Pancreas (tissue), 10 donors: ENCODE results near the gene CLPSL1. TPM values are rescaled to one million over a fixed set of nuclear protein-coding genes. Genes with fewer than 3 reads are reported as not detected.
A peak's percentile ranks its signal among the peaks of the same experiment; 100 is the strongest.
"Not testable (repeated sequence)": the region's sequence is repeated elsewhere in the genome, so short reads cannot be mapped to it uniquely, and the experiment has no call there.

ENCODE experiments used
- ATAC-seq, 4 donors: fragments of 200-7000 bp; cut with Tn5 transposase; one replicate each; pipeline versions ENCODE4 v1.8.0 to v1.9.1; 2020; ENCODE audit warnings: mild to moderate bottlenecking in 4 of 4, moderate library complexity in 4 of 4
- DNase-seq, 6 donors: peaks; one replicate each; pipeline ENCODE4 v3.0.0-alpha.2; 2020
- FAIRE-seq: peaks from 2 replicates; lab custom pipeline; 2012; peaks lifted over from hg19 to GRCh38; lab: Jason Lieb, UNC
- H3K27ac ChIP-seq, 4 donors: fragments of 200-600 bp; sonication (generic); 1 replicate in 3 of 4; 2 replicates in 1 of 4; pipeline versions ENCODE4 v1.5.0 to v1.8.0; 2020
- H3K27me3 ChIP-seq, 4 donors: fragments of 200-600 bp; one replicate each; pipeline ENCODE4 v1.8.0; 2021
- H3K36me3 ChIP-seq, 3 donors: fragments of 200-600 bp; sonication (generic) in 1 of 3; one replicate each; pipeline versions ENCODE4 v1.5.0 to v1.8.0; 2020 to 2021
- H3K4me1 ChIP-seq, 3 donors: fragments of 200-600 bp; one replicate each; pipeline ENCODE4 v1.8.0; 2021
- H3K4me3 ChIP-seq, 4 donors: fragments of 200-600 bp; sonication (generic) in 2 of 4; one replicate each; pipeline versions ENCODE4 v1.5.0 to v1.8.0; 2020 to 2021
- H3K9me3 ChIP-seq, 4 donors: fragments of 200-600 bp; one replicate each; pipeline ENCODE4 v1.8.0; 2021
- WGBS, 2 donors: extraction: QIAGEN DNeasy Blood & Tissue Kit; methylation state at CpG; one replicate each; pipeline ENCODE4 v1.1.7; 2013; 5-methylcytosine and 5-hydroxymethylcytosine counted together
- intact Hi-C, 3 donors: fragments of 100-400 bp; cut with DNase I; formaldehyde crosslinking; loops; one replicate each; pipeline versions ENCODE4 v1.11.1 to v1.14.2; 2022
- polyA plus RNA-seq, 2 donors: library from polyadenylated mRNA; stranded (reverse); fragments of 200-250 nt; gene quantifications; one replicate each; pipeline ENCODE4 v1.2.3, GENCODE V29; 2013
- total RNA-seq, 6 donors: library from RNA; stranded (reverse); fragmentation: NEBNext Ultra II Directional in 4 of 6; extraction: Animal tissue kit (Norgen Biotek cat#: 25700) in 4 of 6; gene quantifications; one replicate each; pipeline versions ENCODE4 v1.2.1 to v1.2.4, GENCODE V29; 2021 to 2023
- TF ChIP-seq, protein P1 (sequence below), 4 donors: fragments of 200-600 bp; sonication (generic) in 3 of 4; IDR thresholded peaks; one replicate each; pipeline versions ENCODE4 v1.5.0 to v1.8.0; 2021; ENCODE audit warnings: antibody characterized with exemption in 4 of 4
- donor health status: healthy with polysubstance abuse.
- donor health status: DM: no; HTN: no; CAD: no; lungs with moderate emphysema.
- donor health status: DM: no; HTN: no; CAD: no.
- donor health status: control.
- donor health status: control.
- donor health status: Bipolar disorder and iron deficiency.
- donor health status: DM: yes; HTN: yes; CAD: no.
- donor health status: DM: no; HTN: no; CAD: no.
- donor health status: DM: no; HTN: no; CAD: no.
- donor health status: DM: yes; HTN: yes; CAD: no.

The CLPSL1 gene, protein sequence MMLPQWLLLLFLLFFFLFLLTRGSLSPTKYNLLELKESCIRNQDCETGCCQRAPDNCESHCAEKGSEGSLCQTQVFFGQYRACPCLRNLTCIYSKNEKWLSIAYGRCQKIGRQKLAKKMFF
- total RNA-seq (100 to 1,000 TPM in 1 of 6 donors, 10 to 100 TPM in 4, 1 to 10 TPM in 1; 6.0 to 102 (median 38.3) TPM), polyA plus RNA-seq (10 to 100 TPM in 1 of 2 donors, not detected in 1; 83.2 TPM)

DNA sequence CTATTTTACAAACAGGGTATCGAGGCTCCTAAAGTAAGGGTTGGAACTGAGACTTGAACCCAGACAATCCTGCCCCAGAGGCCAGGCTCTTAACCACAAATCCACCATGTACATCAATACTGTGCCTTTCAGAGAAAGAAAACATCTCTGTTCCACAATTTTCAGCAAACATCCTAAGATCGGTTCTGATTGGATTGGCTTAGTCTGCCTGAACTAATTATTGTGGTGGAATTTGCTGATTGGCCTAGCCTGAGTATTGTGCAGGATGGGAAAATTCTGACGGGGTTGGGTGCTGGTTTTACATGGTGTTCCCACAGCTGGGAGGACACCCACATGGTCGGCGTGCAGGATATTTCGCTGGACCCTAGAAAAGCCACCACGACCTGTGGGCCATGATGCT lies at the start of gene CLPSL1:
Gene CLPSL1, plus strand, starts transcription at position 301 of the 400 bp plus-strand sequence. Its CDS starts 92 bp downstream, at position 393.
- intact Hi-C loops, result no loop called here
- Histone ChIP-seq H3K9me3 (no peaks in the 10 kb centered on the region), H3K4me3 (no peak within 1 kb of the TSS), H3K27ac (no peak within 1 kb of the TSS), H3K27me3 (no peaks in the 10 kb centered on the region), H3K36me3 (no peaks in the 10 kb centered on the region), H3K4me1 (no peaks in the 10 kb centered on the region)
- FAIRE-seq, result no peak
- ATAC-seq, result no peak
- 87 to 88% methylated on average over 7 of the region's 7 CpGs for WGBS, 2 donors
- TF ChIP-seq, protein P1, sequence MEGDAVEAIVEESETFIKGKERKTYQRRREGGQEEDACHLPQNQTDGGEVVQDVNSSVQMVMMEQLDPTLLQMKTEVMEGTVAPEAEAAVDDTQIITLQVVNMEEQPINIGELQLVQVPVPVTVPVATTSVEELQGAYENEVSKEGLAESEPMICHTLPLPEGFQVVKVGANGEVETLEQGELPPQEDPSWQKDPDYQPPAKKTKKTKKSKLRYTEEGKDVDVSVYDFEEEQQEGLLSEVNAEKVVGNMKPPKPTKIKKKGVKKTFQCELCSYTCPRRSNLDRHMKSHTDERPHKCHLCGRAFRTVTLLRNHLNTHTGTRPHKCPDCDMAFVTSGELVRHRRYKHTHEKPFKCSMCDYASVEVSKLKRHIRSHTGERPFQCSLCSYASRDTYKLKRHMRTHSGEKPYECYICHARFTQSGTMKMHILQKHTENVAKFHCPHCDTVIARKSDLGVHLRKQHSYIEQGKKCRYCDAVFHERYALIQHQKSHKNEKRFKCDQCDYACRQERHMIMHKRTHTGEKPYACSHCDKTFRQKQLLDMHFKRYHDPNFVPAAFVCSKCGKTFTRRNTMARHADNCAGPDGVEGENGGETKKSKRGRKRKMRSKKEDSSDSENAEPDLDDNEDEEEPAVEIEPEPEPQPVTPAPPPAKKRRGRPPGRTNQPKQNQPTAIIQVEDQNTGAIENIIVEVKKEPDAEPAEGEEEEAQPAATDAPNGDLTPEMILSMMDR (IDR thresholded peaks at IDR 0.05), result no peak
- peak in 1 of 6 donors; percentile 9 for DNase-seq

DNA sequence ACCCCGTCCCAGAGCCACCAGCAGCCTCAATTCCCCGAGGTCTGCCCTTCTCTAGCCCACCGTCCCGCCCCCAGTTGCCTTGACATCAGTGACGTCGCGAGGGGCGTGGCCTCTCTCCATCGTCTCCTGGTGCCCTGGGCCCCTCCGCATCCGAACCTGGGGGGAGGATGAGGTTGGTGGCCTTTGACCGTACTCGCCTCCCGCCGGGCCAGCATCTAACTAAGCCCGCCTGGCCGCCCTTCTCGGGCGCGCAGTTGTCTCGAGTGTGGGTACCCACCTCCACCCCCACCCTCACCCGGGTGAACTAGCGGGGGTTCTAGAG lies 49.4 kb upstream of the CLPSL1 start:
- ATAC-seq (peak; percentile 6 to 34 (median 20)), FAIRE-seq (no peak), DNase-seq (peak; percentile 76 to 93 (median 87))
- Histone ChIP-seq H3K4me3 (peak overlapping the region; percentile 29 to 75 (median 57)), H3K4me1 (peaks cover 50 to 72% (median 69%) of the 10 kb centered on the region in 3 donors), H3K27me3 (no peaks in the 10 kb centered on the region), H3K36me3 (no peaks in the 10 kb centered on the region), H3K27ac (peak overlapping the region; percentile 88 to 96 (median 92)), H3K9me3 (no peaks in the 10 kb centered on the region)
- WGBS, 2 donors, result 1 to 2% methylated on average over 17 to 23 of the region's 23 CpGs
- TF ChIP-seq, protein P1 (IDR thresholded peaks at IDR 0.05), result no peak
- intact Hi-C loops, result no loop called here

DNA sequence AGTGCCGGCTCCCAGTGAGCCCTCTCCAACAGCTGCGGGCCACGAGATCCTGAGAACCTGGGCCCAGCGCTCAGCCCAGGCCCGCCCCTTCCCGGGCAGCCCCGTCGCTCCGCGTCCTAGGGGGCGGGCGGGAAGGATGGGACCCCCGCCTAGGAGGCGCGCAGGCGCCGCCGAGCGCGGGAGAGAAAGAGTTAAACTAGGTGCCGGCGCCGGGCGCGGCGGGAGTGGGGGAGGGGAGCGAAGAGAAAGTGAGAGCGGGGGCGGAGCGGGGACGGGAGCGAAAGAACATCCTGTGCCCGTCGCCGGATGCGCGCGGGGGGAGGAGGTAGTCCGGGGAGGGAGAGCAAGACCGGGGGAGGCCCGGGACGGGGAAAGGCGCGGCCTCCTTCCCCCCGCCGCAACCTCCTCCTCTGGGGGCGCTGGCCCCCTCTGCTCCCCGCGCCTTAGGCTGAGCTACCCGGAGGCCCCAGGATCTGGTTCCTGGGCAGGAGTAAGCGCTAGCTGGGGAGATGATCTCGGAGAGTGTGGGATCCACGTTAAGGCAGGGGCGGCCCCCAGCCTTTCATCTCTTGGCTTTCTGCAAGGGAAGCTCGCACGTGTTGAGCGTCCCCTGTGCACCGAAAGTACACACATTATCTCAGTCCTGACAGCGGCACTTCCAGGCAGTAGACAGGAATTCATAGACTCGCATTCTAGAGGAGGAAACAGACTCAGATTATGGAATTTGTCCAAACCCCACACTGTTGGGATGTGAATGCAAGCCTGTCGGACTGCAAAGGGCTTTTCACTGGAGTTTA lies 48.9 kb upstream of the CLPSL1 start:
- no peaks in the 10 kb centered on the region for H3K27me3 ChIP-seq
- H3K4me1 ChIP-seq, result peaks cover 50 to 68% (median 66%) of the 10 kb centered on the region in 3 donors
- WGBS, 2 donors, result 1% methylated on average over 45 to 61 of the region's 61 CpGs
- peak overlapping the region; percentile 88 to 96 (median 92) for H3K27ac ChIP-seq
- DNase-seq (peak; percentile 94 to 98 (median 96)), FAIRE-seq (no peak), ATAC-seq (peak; percentile 64 to 74 (median 67))
- TF ChIP-seq, protein P1 (IDR thresholded peaks at IDR 0.05), result no peak
- no peaks in the 10 kb centered on the region for H3K36me3 ChIP-seq
- H3K4me3 ChIP-seq, result peak overlapping the region; percentile 29 to 75 (median 57)
- intact Hi-C loops, result no loop called here
- no peaks in the 10 kb centered on the region for H3K9me3 ChIP-seq

GRCh38 chr6:35733633-35734032 lies 47.2 kb upstream of the CLPSL1 start:
- Histone ChIP-seq H3K9me3 (no peaks in the 10 kb centered on the region), H3K27ac (peak overlapping the region; percentile 25 to 96 (median 89)), H3K27me3 (no peaks in the 10 kb centered on the region), H3K36me3 (no peaks in the 10 kb centered on the region), H3K4me1 (peaks cover 48 to 57% (median 55%) of the 10 kb centered on the region in 3 donors), H3K4me3 (no peak overlapping the region)
- DNase-seq (peak in 5 of 6 donors; percentile 59 to 82 (median 72)), ATAC-seq (peak; percentile 9 to 57 (median 38)), FAIRE-seq (no peak)
- intact Hi-C loops, result no loop called here
- 43 to 46% methylated on average over 8 of the region's 8 CpGs for WGBS, 2 donors
- TF ChIP-seq, protein P1 (IDR thresholded peaks at IDR 0.05), result no peak

GRCh38 chr6:35734319-35734718 lies 46.5 kb upstream of the CLPSL1 start:
- H3K27ac ChIP-seq, result peak overlapping the region; percentile 46 to 96 (median 89)
- ATAC-seq, FAIRE-seq, H3K4me3 ChIP-seq, H3K27me3 ChIP-seq, intact Hi-C loops, H3K9me3 ChIP-seq, H3K36me3 ChIP-seq: not testable (repeated sequence)
- WGBS, 2 donors, result 93 to 97% methylated on average over 12 of the region's 12 CpGs
- DNase-seq, result peak in 1 of 6 donors; percentile 38
- peaks cover 42 to 50% (median 48%) of the 10 kb centered on the region in 3 donors for H3K4me1 ChIP-seq
